GM12801 (cell line): ENCODE data around the gene ARHGAP42.

Experiments used
- CTCF ChIP-seq: IDR thresholded peaks from one replicate; pipeline ENCODE4 v1.5.1; 2011; ENCODE audit warnings: control low read depth; ENCODE audit not compliant: insufficient read length; ENCODE audit errors: extremely low read depth

ARHGAP42 gene

GRCh38 chr11:100806296-100806695 is 119.2 kb downstream of the ARHGAP42 start:
- no peak for TF ChIP-seq CTCF

GRCh38 chr11:100808904-100809491 is 121.9 kb downstream of the ARHGAP42 start:
- no peak for TF ChIP-seq CTCF

DNA sequence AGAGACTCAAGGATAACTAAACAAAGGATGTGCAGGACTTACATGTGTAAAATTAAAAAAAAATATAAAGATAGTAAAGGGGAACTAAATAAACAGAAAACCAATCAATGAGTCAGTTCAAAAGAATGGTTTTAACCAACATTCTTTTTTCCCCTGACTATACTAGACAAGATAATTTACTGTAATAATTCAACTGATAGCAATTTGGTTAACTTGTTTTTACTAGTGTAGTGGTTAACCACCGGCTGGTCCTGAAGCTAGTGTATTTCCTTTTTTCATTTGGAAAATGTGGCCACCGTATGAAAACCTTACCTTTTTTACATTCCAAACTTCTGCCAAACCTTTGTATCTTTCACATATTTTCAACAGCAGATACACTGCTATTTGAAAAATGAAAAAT is 123.1 kb downstream of the ARHGAP42 start:
- no peak for TF ChIP-seq CTCF

DNA sequence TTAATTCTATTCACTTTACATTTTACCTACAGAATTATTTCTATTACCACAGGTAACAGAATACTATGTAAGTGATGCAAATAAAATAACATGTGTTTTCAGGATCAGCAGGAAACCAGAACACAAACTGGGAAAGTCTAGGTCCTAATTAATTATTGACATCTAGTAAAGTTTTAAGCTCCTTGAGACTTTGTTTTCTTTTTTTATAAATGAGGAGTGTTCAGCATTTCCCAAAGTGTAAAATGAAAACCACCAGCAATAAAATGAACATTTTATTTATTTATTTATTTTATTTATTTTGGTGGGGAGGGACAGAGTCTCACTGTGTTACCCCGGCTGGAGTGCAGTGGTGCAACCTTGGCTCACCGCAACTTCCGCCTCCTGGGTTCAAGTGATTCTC is 123.6 kb downstream of the ARHGAP42 start:
- no peak for TF ChIP-seq CTCF

DNA sequence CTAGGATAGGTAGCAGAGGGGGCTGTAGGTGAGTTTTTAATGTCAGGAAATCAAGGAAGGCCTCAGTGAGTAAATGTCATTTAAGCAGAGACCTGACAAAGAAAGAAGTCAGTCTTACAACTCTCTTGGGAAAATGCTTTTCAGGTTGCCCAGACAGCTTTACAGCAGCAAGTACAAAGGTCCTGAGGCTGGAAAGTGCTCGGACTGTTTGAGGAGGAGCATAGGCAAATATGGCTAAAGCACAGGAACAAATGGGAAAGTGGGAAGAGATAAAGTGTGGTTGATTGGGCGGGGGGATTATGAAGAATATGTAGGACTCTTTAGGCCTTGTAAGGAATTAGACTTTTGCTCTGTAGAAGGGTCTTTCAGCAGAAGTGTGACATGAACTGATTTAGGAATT is 125.4 kb downstream of the ARHGAP42 start:
- no peak for TF ChIP-seq CTCF

GRCh38 chr11:100815787-100816330 is 128.8 kb downstream of the ARHGAP42 start:
- no peak for TF ChIP-seq CTCF

DNA sequence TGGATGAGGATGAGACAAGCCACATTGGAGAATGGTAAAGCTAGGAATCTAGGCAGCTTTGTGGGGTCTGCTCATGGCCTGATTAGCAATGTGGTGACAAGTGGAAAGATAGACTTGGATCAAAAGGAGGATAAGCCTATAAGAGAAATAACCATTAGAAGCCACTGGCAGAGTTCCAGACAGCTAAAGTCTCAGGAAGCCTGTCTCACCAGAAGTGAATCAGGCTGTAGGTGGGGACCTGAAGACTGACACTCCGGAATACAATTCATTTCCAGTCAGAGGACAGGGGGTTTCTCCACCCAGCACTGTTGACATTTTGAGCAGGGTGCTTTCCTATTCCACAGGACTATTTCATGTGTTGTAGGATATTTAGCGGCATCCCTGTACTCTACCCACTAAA is 129.7 kb downstream of the ARHGAP42 start:
- no peak for TF ChIP-seq CTCF

- no peak for TF ChIP-seq CTCF
Observed at GRCh38 chr11:100817620-100818019, 130.5 kb downstream of the ARHGAP42 start.
